BLaER1 treated with 17β-estradiol and CSF1 and Interleukin-3, amounts not matched to agents 10 nM and 100 nM (cell line): ENCODE data around the gene EME2.
"Not testable (repeated sequence)": the region's sequence is repeated elsewhere in the genome, so short reads cannot be mapped to it uniquely, and the experiment has no call there.

Experiments used
- H3K27ac ChIP-seq, 11 experiments: shearing (Covaris generic); formaldehyde crosslinking; 2 replicates each; pipeline ENCODE4 v1.8.1; 2022
- H3K27me3 ChIP-seq, 11 experiments: shearing (Covaris generic); formaldehyde crosslinking; 2 replicates each; pipeline ENCODE4 v1.8.1; 2022
- H3K36me3 ChIP-seq, 11 experiments: shearing (Covaris generic); formaldehyde crosslinking; 2 replicates each; pipeline ENCODE4 v1.8.1; 2022
- H3K4me1 ChIP-seq, 10 experiments: shearing (Covaris generic); formaldehyde crosslinking; 2 replicates each; pipeline ENCODE4 v1.8.1; 2022
- H3K4me2 ChIP-seq, 11 experiments: shearing (Covaris generic); formaldehyde crosslinking; 2 replicates each; pipeline ENCODE4 v1.8.1; 2022
- H3K4me3 ChIP-seq, 10 experiments: shearing (Covaris generic); formaldehyde crosslinking; 2 replicates each; pipeline ENCODE4 v1.8.1; 2022
- H3K9ac ChIP-seq, 11 experiments: shearing (Covaris generic); formaldehyde crosslinking; 2 replicates each; pipeline ENCODE4 v1.8.1; 2022
- H3K9me3 ChIP-seq, 11 experiments: shearing (Covaris generic); formaldehyde crosslinking; replicated peaks in 1 of 11; 2 replicates each; pipeline ENCODE4 v1.8.1; 2022
- H4K20me1 ChIP-seq, 11 experiments: shearing (Covaris generic); formaldehyde crosslinking; 2 replicates each; pipeline ENCODE4 v1.8.1; 2022
- Cebpa-rat ChIP-seq, 11 experiments: shearing (Covaris generic); IDR thresholded peaks; 2 replicates each; pipeline ENCODE4 v1.8.1; 2022

EME2 gene

DNA sequence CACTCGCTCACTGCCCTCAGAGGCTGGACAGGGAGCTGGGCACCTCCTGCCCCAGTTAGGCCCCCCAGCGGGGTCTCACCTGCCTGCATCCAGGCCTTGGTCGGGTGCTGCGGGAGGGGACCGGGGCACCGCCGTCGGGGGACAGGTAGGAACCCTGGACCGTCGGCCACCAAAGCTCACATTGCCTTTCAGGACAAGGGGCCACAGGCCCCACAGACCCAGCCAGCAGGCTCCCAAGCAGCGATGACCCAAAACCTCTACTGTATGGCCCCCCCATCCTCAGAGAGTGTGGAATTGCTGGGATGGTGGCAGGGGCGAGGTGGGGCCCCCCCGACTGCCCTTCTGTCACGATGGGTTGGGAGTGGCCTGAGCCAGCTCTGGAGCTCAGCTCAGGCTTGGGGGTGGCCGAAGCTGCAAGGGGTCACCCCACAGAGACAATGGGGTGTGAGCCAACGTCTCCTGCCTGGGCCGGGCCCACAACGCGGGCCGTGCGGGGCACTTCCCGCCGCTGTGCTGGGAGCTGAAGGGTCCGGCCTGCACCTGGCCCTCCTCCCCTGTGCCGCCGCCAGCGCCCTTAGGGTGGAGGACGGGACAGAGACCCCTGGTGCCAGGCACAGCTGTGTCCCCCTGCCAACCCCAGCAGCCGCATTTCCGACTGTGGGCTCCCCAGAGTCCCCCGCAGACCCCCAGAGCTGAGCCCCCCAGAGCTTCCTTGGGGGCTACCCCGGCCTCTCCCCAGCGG, 20.4 kb downstream of the EME2 start:
- Histone ChIP-seq H3K36me3 (peaks cover 16 to 50% (median 43%) of the 10 kb centered on the region in 11 experiments), H3K27me3 (no peaks in the 10 kb centered on the region), H3K4me3 (no peak overlapping the region), H3K9me3 (peaks cover 8 to 16% (median 11%) of the 10 kb centered on the region in 11 experiments), H3K4me2 (no peak overlapping the region), H3K27ac (no peak overlapping the region), H3K4me1 (no peaks in the 10 kb centered on the region), H4K20me1 (peaks cover 0 to 66% (median 36%) of the 10 kb centered on the region in 11 experiments; a peak in 18 of 22 replicates), H3K9ac (no peak overlapping the region)
- no peak for TF ChIP-seq Cebpa-rat (IDR thresholded peaks at IDR 0.05)

DNA sequence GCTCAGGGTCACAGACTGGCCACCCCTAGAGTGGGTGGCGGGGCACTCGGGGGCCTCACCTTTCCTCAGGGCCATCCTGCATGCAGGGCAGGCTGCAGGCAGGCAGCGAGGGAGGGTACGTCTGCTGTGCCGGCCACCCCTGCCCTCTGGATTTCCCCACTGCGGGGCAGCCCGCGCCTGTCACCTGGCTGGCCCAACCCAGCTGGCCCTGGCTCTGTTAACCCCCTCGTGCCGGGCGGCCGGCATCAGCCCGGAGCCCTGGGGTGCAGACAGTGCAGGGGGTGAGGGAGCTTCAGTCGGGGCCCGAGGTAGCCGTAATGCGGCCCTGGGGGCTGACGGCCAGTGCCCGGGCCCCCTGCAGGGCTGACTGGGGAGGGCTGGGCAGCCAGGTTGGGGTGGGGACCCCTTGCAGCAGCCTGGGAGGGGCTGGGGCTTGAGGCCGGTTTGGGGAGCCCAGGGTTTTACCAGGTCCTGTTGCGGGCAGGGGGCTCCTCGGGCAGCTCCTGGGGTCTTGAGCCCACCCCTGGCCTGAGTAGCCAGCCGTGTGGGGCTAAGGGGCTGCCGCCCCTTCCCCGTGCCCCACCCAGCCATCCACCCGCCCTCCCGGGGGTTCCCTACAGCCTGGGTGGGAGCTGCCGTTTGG, 21.1 kb downstream of the EME2 start, which contains the start of gene IGFALS:
TSS of gene IGFALS (minus strand) at position 128 of the 643 bp plus-strand sequence. CDS start at position 75, 53 bp downstream.
- no peak within 1 kb of the TSS for H3K27ac ChIP-seq
- H3K4me1 ChIP-seq: no peaks in the 10 kb centered on the region
- TF ChIP-seq Cebpa-rat (IDR thresholded peaks at IDR 0.05): no peak
- peaks cover 15 to 23% (median 17%) of the 10 kb centered on the region in 11 experiments for H3K9me3 ChIP-seq
- H3K4me3 ChIP-seq: no peak within 1 kb of the TSS
- no peaks in the 10 kb centered on the region for H3K27me3 ChIP-seq
- no peak within 1 kb of the TSS for H3K9ac ChIP-seq
- H3K36me3 ChIP-seq: peaks cover 10 to 50% (median 41%) of the 10 kb centered on the region in 11 experiments
- no peak within 1 kb of the TSS for H3K4me2 ChIP-seq
- H4K20me1 ChIP-seq: peaks cover 0 to 59% (median 29%) of the 10 kb centered on the region in 11 experiments; a peak in 17 of 22 replicates

GRCh38 chr16:1794221-1794871, 21.7 kb downstream of the EME2 start:
- no peak overlapping the region for H3K4me3 ChIP-seq
- H3K9ac ChIP-seq: no peak overlapping the region
- H3K4me2 ChIP-seq: no peak overlapping the region
- peaks cover 0 to 53% (median 22%) of the 10 kb centered on the region in 11 experiments; a peak in 16 of 22 replicates for H4K20me1 ChIP-seq
- H3K9me3 ChIP-seq: peaks cover 22 to 30% (median 24%) of the 10 kb centered on the region in 11 experiments
- H3K36me3 ChIP-seq: peaks cover 4 to 50% (median 38%) of the 10 kb centered on the region in 11 experiments; a peak in 20 of 22 replicates
- H3K27me3 ChIP-seq: no peaks in the 10 kb centered on the region
- no peak overlapping the region for H3K27ac ChIP-seq
- no peaks in the 10 kb centered on the region for H3K4me1 ChIP-seq
- no peak for TF ChIP-seq Cebpa-rat (IDR thresholded peaks at IDR 0.05)

DNA sequence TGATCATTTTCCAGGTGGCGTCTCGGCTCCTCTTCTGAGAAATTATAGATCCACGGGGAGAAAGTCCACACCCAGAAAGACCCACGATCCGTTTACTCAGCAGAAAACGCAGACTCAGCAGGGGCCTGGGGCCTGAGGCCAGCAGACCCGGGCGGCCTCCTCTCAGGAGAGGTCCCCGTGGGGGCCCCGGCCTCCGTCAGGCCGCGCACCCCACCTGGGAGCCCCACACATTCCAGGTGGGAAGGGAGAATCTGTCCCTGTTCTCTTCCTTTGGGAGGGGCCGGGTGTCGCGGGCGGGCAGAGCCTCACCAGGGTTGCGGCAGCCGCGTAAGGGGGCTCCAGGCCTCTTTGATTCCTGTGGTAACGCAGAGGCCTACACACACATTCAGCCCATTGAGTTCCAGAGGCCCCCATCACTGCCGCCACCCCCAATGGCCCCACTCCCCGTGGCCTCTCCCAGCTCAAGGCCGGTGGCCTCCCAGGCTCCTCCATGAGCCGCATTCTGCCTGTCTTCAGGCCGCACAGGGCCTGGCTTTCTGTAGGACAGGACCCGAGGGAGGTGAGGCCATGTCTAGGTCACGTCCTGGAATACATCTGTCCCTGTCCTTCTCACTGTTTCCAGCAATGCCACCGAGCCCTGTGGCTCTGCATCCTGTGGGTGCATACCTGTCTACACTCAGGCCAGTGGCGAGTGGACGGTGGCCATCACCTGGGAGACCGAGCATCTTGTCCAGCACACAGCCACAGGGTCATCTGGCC, 22.5 kb downstream of the EME2 start:
- peaks cover 0 to 45% (median 16%) of the 10 kb centered on the region in 11 experiments; a peak in 15 of 22 replicates for H4K20me1 ChIP-seq
- H3K4me1 ChIP-seq: no peaks in the 10 kb centered on the region
- H3K9ac ChIP-seq: no peak overlapping the region
- H3K4me2 ChIP-seq: no peak overlapping the region
- peaks cover 29 to 37% (median 31%) of the 10 kb centered on the region in 11 experiments for H3K9me3 ChIP-seq
- no peak for TF ChIP-seq Cebpa-rat (IDR thresholded peaks at IDR 0.05)
- H3K36me3 ChIP-seq: peaks cover 0 to 47% (median 30%) of the 10 kb centered on the region in 11 experiments; a peak in 18 of 22 replicates
- no peak overlapping the region for H3K27ac ChIP-seq
- H3K4me3 ChIP-seq: no peak overlapping the region
- H3K27me3 ChIP-seq: no peaks in the 10 kb centered on the region

DNA sequence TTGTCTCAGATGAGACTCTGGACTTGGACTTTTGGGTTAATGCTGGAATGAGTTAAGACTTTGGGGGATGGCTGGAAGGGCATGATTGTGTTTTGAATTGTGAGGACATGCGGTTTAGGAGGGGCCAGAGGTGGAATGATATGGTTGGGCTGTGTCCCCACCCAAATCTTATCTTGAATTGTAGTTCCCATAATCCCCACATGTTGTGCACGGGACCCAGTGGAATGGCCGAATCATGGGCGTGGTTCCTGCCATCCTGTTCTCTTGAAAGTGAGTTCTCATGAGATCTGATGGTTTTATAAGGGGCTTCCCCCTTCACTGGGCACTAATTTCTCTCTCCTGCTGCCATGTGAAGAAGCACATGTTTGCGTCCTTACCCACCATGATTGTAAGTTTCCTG, 26.7 kb downstream of the EME2 start:
- H3K4me3 ChIP-seq, H4K20me1 ChIP-seq, H3K27me3 ChIP-seq, H3K4me2 ChIP-seq, H3K9ac ChIP-seq, H3K27ac ChIP-seq, H3K4me1 ChIP-seq: not testable (repeated sequence)
- Histone ChIP-seq H3K9me3 (peaks cover 29 to 39% (median 33%) of the 10 kb centered on the region in 11 experiments), H3K36me3 (peaks cover 0 to 26% (median 8%) of the 10 kb centered on the region in 11 experiments; a peak in 10 of 22 replicates)

DNA sequence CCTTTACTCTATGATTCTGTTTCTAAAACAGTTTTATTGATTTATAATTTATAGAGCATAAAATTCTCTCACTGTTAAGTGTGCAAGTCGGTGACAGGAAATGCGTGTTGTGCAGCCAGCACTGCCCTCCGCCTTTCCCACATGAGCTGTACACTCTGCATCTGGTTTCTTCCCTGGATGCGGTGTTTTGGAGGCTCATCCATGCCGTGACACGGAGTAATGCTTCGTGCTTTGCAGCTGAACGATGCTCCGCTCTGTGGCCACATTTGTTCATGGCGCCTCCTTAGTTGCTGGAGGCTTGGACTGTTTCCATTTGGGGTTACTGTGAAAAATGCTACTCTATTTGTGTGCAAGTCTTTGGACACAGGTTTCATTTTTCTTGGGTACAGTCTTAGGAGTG, 28.1 kb downstream of the EME2 start:
- Histone ChIP-seq H3K4me3 (no peak overlapping the region), H3K4me2 (no peak overlapping the region), H3K9me3 (peaks cover 29 to 39% (median 33%) of the 10 kb centered on the region in 11 experiments), H3K9ac (no peak overlapping the region), H3K4me1 (peaks cover 0 to 11% (median 3%) of the 10 kb centered on the region in 10 experiments; a peak in 8 of 20 replicates), H3K36me3 (peaks cover 0 to 30% (median 12%) of the 10 kb centered on the region in 11 experiments; a peak in 14 of 22 replicates), H3K27ac (no peak overlapping the region), H4K20me1 (no peaks in the 10 kb centered on the region), H3K27me3 (no peaks in the 10 kb centered on the region)
- no peak for TF ChIP-seq Cebpa-rat (IDR thresholded peaks at IDR 0.05)

DNA sequence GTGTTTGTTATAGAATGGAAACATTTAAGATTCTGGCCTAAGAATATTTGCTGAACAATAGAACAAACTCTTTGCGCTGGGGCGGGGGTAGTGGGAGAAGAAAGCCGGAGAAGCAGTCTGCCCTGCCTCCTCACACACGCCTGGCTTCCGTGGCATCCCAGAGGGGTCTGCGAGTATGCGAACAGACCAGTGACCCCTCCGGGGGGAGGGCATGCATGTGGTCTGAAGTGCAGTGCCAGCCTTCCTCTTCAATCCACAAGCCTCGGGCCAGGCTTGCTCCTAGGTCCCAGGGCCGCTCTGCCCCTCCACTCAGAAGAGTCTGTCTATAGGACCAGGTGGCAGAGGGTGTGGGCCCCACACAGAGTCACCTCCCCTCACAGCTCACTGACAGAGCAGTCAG, 35.0 kb downstream of the EME2 start:
- no peak for TF ChIP-seq Cebpa-rat (IDR thresholded peaks at IDR 0.05)
- Histone ChIP-seq H3K9me3 (no peaks in the 10 kb centered on the region), H3K27ac (no peak overlapping the region), H3K9ac (no peak overlapping the region), H3K4me3 (no peak overlapping the region), H3K27me3 (no peaks in the 10 kb centered on the region), H3K36me3 (peaks cover 31 to 72% (median 50%) of the 10 kb centered on the region in 11 experiments), H3K4me2 (no peak overlapping the region), H4K20me1 (peaks cover 0 to 15% (median 0%) of the 10 kb centered on the region in 11 experiments; a peak in 4 of 22 replicates), H3K4me1 (peaks cover 0 to 16% (median 6%) of the 10 kb centered on the region in 10 experiments; a peak in 17 of 20 replicates)

DNA sequence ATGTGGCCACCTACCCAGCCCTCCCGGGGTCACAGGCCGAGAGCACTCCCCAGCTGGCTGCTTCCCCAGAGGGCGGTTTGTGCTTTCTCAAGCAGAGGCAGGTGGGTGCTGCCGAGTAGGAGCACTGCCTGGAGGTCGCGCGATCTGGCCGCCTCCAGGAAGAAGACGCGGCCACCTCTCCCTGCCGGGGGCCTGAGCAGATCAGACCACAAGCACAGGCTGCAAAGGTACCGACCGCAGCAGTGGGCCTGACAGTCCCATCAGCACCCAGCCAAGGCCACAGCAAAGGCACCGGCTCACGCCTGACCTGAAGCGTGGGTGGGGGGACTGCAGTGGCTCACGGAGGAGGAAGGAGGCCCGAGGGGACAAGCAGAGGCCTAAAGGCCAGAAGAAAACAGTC, 36.1 kb downstream of the EME2 start:
- Histone ChIP-seq H3K4me2 (no peak overlapping the region), H3K36me3 (peaks cover 31 to 75% (median 50%) of the 10 kb centered on the region in 11 experiments), H3K9me3 (no peaks in the 10 kb centered on the region), H3K4me3 (no peak overlapping the region), H3K9ac (no peak overlapping the region), H4K20me1 (peaks cover 0 to 26% (median 5%) of the 10 kb centered on the region in 11 experiments; a peak in 4 of 22 replicates), H3K27ac (no peak overlapping the region), H3K4me1 (peaks cover 5 to 22% (median 13%) of the 10 kb centered on the region in 10 experiments; a peak in 19 of 20 replicates), H3K27me3 (no peaks in the 10 kb centered on the region)
- TF ChIP-seq Cebpa-rat (IDR thresholded peaks at IDR 0.05): no peak
